Fibroblast of skin of right biceps (primary cell): ENCODE results near the gene NKAIN2.
A peak's percentile ranks its signal among the peaks of the same experiment; 100 is the strongest.

Experiments used
- DNase-seq: peaks from one replicate; pipeline ENCODE4 v3.0.0-alpha.2; 2013

Gene NKAIN2

DNA sequence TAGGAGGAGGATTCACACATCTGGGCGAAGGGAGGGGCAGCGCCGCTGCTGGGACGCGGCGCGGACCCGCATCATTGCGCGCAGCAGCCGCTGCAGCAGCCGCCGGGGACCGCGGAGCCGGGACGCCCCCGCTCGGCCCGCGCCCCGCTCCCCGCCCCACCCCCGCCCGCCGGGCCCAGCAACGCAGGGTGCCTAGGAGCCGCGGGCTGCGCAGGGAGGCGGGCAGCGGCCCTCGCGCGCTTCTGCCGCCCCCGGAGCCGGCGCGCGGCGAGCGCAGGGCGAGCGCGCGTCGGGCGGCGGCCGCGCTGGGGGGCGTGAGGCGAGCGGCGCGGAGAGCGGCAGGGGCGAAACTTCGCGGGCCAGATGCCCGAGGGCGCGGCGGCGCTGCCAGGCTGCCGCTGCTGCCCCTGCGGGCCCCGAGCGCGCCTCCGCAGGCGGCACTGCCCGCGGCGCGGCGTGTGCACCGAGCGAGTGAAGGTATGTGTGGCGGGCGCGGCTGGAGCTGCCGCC lies at the start of gene NKAIN2:
Gene NKAIN2, plus strand, starts transcription at position 362 of the 510 bp plus-strand sequence.
- DNase-seq: no peak

DNA sequence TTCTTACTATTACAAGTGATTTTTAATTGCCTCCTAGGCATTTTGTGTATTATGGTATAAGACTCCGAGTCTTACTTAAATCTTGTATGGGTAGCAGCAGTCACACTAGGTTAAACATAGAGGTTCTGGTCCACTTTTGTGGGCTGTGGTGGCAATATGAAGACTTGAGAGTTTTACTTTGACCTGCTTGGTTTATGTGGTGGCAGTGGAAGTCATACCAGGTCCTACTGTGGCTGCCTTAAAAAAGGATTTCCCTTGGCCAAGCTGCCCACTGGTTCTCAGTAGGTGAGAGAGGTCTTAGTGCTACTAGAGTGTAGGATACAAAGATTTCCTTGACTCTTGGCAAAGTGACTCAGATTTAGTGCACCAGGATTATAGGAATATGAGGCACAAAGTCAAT lies 44.2 kb upstream of the NKAIN2 start:
- no peak for DNase-seq

DNA sequence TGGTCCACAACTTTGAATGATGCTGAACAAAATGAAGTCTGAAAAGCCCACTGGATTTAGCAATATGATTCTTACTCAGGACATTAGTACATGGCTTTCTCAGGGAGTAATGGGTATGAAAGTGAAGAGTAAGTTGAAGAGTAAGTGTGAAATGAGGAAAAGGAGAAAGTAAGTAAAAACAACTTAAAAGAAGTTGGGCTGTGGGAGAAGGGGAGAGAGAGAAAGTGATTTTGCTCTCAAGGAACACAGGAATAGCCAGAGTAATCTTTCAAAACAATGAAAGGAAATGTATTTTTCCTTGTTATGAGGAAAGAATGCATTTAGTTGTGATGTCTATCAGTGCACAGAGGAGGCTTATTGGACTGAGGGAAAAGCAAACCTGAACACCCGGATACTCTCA lies 39.8 kb upstream of the NKAIN2 start:
- no peak for DNase-seq

DNA sequence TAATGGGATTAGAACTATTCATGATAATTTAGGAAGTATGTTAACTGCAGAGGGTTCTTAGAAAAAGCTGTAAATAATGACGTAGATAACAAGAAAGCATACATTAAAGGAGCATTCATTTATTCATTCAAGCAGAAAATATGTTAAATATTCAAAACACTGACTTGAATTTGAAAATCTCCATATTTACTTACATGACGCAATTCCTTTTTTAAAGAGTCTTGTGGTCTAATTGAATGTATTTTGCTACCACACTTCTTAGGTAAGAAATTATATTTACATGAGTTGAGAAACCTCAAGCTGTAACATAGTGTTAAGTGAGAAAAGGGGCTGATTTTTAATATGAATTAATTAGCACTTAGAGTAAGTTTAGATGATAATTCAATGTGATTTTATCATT lies 38.9 kb upstream of the NKAIN2 start:
- no peak for DNase-seq

DNA sequence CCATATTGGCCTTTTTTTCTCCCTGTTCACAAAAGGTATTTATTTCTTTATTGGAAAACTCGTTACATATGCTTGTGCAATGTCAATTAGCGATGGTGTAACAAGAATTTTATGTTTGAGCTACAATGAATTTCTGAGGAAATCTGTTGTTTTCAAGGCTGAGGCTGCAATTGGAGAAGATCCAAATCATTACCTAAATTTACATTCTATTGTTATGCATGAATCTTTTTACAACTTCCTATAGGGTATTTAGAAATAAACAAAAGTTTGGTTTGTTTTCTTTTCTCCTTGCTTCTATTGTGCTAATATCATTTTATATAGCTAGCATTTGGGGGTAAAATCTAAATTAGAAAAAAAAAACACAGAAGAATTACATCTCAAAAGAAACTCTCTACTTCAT lies 34.7 kb upstream of the NKAIN2 start:
- no peak for DNase-seq

DNA sequence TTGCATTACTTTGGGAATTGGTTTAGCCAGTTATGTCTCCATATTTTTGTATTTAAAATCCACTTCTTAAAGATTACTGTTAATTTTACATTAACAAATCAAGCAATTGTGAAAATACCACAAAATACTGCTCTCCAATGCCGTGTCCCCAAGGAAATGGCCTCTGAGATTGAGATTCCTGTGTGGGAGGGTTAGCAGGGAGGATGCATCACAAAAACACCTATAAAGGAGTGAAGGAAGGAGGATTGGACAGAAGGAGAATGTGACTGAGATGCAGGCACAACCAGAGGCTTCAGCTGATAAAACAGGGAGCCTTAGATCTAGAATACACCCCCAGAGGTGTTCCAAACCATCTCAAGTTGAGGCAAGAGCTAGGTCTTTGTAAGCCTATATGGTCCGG lies 34.2 kb upstream of the NKAIN2 start:
- no peak for DNase-seq

DNA sequence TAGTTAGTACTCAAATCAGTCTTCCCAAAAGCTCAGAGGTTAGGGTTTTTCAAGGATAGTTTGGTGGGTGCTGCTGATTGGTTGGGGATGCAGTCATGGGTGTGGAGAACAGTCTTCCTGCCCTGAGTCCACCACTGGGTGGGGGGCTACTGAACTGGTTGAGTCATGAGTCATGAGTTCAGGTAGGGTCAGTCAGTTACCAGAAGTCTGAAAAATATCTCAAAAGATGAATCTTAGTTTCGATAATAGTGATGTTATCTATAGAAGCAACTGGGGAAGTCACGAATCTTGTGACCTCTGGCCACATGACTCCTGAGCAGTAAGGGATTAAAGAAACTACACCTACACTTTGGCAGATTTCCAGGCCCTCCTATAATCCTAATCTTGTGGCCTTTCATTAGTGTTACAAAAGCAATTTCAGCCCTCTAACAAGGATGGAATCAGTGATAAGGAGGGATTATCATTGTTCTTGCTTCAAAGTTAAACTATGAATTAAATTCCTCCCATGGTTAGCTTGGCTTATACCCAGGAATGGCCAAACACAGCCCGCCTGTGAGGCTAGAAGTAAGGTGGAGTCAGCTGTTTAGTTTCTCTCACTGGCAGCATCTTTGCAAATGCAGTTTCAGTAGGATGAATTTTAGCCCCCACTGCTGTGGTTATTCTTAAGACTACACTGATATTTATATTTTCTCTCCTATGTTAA lies 33.3 kb upstream of the NKAIN2 start:
- DNase-seq: no peak

DNA sequence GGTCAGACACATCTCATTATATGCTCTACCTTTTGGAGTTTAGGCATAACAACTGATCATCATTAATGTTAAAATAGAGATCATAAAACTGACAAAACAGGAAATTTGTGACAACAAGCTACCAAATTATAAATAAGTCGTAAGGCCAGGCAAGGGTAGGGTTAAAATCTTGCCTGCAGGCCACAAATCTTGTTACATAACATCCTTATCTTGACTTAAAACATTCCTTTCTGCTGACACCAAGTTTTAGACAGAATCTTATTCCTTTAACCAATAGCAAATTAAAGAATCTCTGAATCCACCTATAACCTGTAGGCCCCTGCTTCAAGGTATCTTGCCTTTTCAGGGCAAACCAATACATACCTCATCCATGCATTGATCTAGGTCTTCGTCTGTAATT lies 32.5 kb upstream of the NKAIN2 start:
- no peak for DNase-seq

DNA sequence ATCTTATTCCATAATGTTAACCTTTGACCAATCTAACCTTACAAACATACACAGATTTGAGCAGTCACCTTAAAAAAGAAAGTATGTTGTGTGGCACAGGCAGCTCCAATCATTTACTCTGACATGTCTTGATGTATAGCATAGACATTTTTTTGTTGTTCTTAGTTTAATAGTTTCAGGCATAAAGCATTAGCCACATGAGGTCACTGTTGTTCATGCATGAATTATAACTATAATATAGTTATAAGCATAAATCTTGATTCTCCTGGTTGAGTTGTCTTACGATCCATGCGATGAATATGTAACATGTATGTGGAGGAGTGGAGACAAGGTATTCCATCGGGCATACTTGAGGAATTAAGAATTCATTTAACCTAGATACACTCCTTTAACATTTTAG lies 26.1 kb upstream of the NKAIN2 start:
- DNase-seq: peak; percentile 6

DNA sequence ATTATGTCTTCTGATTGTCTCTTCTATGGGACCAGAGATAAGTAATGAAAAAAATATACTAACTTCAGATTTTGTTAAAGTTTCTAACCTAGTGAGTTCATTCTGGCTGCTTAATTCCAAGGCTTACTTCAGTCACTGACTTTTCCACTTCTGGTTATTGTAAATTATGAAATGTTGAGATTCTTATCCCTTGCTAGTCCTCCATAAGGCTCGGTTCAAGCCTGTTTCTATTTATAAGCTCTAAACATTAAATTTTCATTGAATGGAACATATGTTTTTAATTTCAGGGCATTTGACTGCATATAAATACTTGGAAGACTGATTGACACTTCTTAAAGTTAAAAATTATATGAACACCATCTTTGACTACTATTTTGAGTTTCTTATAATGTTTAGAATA lies 23.6 kb upstream of the NKAIN2 start:
- no peak for DNase-seq

DNA sequence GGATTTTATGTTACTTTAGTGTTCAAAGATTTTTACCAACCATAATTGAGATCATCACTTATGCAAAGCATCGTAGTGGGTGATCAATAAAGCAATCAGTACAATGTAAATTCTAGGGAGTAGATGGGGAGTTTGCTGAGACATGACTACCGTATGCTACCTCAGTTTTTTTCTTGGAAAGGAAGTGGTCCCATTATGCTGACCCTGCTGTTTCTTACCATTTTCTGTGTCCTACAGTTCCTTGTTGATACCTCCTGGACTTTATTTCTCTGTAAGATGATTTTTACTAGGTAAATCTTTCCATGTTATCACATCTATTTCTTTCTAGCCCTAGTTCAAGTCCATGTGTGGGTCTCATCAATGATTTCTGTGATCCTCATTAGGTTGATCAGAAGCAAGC lies 19.3 kb upstream of the NKAIN2 start:
- no peak for DNase-seq

DNA sequence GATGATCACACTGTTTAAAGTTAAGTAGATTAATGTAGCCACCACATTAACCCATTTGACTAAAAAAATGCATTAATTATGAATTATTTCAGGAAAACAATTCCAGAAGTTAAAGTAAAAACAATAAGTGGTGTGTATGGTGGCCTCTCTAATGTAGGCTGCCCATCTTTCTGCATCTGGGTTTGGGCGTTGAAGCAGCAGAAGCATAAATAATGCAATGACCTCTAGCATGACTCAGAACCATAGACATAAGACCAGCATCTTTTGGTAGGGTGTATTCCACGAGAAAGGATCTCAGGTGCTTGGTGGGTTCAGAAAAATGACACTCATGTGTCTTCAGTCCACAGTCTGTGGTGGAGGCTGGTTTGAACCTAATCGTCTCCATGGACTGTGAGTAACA lies 18.6 kb upstream of the NKAIN2 start:
- no peak for DNase-seq

DNA sequence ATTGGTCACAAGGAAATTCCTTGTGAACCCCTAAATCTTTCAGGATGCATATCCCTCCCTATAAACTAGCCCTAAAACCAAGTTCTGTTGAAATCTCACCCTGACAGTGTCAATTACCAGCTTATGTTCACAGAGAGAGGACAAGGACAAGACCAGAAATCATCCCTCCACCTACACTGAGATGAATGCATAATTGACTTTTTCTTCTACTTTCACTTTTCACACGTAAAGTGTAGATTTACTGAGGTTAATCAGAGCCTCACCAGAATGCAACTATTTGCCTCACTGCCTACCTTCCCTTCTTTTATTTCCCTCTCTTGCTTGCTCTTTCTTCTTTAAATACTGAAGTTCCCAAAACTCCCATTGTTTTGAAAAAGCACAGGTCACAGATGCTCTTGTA lies 15.3 kb upstream of the NKAIN2 start:
- no peak for DNase-seq

DNA sequence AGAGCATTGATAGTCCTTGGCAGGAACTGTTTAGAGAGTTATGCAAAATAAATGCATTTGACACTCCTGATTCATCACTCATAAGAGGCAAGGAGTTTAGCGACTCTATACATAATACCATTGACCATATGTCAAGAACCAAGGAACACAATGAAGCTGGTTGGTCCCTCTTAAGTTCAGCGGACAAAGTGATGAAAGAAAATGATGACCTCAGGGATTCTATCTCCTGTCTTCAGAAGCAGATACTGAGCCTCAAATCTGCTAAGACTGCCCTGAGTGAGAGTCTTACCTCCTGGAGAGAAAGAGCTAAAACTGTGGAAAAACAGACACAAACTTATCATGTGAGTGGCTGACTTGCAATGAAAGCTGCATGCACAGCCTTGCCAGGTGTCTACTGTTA lies 9.5 kb upstream of the NKAIN2 start:
- DNase-seq: no peak

DNA sequence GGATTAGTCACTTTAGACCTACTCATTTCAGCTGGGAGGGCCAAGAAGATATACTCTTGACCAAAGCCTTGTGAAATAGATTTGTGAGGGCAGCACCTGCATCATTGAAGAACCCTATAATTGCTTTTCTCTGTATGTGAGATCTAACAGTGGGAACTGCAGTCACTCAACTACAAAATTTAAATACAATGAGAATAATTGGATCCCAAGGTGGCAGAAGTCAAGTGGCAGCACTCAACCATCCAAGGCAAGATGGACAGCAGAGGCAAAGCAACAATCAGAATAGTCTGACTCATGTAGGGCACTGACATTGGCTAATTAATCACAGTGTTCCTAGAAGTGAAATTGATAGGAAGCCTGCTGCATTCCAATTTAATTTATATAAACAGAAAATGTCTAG lies 8.9 kb upstream of the NKAIN2 start:
- no peak for DNase-seq

DNA sequence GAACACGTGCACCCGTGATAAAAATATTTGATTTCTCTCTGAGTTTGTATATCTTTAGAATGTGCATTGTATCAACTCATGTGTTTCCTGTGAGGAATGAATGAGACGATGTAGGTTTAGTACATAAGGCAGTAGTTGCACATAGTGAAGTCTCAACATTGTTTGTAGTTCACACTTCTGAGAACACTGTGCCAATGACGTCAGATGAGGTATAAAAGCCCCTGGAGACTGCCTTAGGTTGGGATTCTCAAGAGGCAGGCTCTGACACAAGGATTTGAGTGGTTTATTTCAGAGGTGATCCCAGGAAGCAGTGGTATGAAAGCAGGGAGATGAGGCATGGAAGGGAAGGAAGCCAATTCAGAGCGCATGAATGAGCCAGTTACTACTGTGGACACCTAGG lies 2.6 kb upstream of the NKAIN2 start:
- DNase-seq: no peak

DNA sequence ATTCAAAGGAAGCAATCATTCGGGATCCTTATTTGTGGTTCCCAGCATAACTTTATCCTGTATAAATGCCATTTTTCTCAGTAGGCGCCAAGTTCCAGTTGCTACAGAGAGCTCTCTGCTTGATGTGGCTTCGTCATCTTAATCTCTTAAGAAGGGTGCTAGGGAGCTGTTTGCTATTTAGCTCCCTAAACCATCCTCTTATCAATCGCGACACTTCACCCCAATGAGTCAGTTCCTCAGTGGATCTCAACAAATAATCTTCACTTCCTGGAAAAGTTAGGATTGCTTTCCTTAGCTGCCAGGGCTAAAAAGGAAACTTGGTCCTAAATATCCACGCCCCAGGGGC lies 1.3 kb upstream of the NKAIN2 start:
- DNase-seq: no peak

DNA sequence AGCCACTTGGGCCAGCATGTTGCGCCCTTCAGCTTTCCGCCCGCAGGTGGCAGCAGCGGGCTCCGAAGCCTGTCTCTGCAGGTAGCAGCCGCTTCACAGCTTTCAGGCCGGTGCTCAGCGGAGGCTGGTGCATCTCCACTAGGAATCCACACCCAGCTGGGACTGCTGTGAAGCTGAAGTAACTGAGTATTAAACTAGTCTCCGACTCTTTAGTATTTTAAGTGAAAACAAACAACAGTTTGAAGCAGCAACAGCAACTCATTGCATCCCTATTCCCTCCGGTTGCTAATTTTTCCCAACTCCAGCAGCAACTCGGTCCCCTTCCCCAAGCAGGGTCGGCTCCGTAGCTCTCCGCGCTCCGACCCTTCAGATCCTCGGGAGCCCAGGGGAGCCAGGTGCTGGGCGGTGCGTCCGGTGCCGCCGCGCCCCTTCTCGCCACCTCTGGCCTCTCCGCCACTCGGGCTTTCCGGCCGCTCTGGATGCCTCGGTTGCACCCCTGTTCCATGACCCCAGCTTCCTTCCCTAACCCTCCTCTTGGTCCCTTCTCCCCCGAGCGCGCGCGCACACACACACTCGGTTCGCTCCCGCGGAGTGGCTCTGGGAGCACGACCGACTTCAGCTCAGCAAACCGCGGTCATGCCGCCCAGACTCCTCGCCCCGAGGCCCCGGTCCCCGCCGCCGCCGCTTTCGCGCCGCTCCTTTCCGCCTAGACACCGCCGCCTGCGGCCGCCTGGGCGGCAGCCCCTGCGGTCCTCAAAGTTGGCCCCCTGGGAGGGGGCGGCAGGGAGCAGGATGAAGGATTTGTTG lies 765 bp upstream of the NKAIN2 start:
- peak; percentile 66 for DNase-seq

DNA sequence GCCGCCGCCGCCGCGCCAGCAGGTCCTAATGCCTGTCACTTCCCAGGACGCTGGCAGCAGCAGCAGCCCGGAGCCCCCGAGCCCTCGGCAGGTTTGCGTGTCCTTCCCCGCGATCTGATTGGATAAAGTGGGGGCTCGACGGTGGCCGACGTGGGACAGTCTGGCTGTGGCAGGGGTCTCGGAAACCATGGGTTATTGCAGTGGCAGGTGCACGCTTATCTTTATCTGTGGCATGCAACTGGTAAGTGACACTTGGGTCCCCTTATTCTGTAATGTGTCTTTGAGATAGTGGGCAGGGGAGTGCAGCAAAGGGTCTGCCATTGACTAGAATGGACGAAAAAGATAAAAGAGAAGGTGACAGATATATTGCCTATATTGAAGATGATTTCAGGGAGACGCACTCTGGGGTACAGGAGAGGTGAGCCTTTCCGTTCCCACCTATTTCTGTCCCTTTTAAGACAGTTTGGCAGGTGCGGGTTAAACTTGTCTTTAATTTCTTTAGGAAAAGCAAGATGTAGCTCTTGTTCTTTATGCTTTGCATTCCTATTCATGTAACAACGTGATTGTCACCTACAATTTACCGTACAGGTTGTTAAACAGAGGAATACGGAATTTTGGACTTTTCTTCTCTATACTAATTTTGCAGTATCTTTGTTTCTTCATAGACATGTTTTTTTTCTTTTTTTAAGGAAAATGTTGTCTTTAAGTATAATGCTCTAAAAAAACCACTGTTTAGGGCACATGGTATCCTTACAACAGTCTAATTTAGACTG lies 535 bp downstream of the NKAIN2 start:
- peak; percentile 2 for DNase-seq

DNA sequence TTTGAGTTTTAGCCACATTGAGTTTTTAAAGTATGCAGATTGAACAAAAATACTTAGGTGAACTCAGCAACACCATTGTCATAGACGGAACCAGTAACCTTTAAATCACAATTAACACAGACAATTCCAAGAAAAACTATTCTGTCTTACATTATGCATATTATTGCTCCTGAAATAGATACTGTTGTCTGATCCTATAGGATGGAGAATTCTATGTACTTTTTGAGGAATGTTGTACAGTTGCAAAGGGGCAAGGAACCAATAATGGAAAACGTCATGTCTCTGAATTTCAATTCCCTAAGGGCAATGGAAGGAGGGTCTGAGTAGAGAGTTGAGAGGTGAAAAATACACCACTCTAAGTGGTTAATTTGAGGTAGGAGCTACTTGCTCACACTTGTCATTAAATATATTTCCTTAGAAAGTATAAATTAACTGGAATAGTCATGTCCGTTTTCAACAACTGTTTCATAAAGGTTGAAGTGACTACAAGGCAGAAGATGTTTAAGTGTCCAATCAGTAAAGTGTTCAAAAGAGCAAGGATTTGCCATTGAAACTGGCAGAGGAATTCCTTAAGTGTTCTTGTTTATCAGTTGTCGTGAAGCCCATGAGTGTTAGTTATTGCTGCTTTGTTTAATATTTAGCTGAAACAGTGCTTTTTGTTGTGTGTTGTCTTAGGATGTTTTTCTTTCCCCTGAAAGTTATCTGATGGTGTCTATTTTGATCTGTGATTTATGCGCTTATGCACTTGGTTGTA lies 1.3 kb downstream of the NKAIN2 start:
- no peak for DNase-seq

DNA sequence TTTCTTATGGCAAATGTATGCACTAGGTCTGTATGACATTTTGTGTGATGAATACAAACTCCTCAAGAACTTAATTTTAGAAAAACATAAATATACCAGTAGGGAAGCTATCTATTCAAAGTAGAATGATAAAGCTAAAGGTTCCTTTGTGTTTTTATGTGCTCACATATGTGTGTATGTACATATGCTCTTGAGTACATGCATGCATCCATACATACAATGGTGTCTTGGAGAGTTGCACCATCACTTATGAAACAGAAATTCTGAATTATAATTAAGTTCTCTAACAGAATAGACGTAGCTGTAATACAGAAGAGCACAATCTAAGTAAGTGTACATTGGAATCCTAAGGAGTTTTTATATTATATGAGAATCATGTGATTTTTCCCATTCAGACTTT lies 2.3 kb downstream of the NKAIN2 start:
- DNase-seq: no peak

DNA sequence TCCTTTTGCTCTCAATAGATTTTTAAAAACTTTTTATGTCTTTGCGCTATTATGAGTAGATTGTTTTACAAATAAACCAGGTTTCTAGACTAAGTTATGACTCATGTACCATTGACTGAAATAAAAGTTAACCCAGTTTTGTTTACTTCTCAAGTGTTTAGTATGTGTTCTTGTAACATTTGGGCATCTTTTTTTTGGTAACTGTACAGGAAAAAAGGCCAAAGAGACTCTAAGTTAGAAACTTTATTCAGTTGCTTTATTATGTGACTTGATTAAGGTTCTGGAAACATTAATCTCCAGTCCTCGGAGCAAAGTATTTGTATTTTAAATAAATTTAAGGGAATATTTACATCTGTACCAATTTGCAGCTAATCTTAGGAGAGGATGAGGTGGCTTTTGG lies 2.9 kb downstream of the NKAIN2 start:
- no peak for DNase-seq

DNA sequence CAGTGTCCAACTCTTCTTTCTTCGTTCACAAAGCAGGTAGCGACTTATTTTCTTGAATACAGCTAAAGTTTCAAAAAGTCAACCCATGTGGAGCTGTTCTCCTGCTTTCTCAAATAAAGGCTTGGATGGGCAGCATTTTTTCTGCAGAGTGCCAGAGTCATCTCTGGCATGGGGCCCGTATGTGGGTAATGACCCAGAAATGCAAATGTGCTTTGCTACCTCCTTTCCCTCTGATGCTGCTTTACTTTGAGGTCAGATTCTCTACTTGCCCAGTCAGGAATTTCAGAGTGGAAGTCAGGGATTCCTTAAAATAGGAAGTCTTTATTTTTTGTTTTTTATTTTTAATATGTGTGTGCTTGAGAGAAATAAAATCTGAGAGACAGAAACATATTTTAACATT lies 4.9 kb downstream of the NKAIN2 start:
- no peak for DNase-seq
